ENCODE results near the gene VMAC. TPM values are rescaled to one million over a fixed set of nuclear protein-coding genes. Genes with fewer than 3 reads are reported as not detected.
A peak's percentile ranks its signal among the peaks of the same experiment; 100 is the strongest.
"Not testable (repeated sequence)": the region's sequence is repeated elsewhere in the genome, so short reads cannot be mapped to it uniquely, and the experiment has no call there.

VMAC gene
- total RNA-seq, 1 donor from 2014 or later: 7.1 TPM

GRCh38 chr19:5864725-5865486, 39.8 kb upstream of the VMAC start:
- Mint-ChIP-seq H3K4me3 (no peak overlapping the region), H3K9me3 (no peaks in the 10 kb centered on the region), H3K4me1 (ENCODE audit: unreplicated experiment) (peaks cover 7% of the 10 kb centered on the region), H3K36me3 (no peaks in the 10 kb centered on the region), H3K27me3 (no peaks in the 10 kb centered on the region), H3K27ac (no peak overlapping the region)
- no peak for DNase-seq (ENCODE audit: extremely low spot score, unreplicated experiment)
- TF ChIP-seq, protein P1, sequence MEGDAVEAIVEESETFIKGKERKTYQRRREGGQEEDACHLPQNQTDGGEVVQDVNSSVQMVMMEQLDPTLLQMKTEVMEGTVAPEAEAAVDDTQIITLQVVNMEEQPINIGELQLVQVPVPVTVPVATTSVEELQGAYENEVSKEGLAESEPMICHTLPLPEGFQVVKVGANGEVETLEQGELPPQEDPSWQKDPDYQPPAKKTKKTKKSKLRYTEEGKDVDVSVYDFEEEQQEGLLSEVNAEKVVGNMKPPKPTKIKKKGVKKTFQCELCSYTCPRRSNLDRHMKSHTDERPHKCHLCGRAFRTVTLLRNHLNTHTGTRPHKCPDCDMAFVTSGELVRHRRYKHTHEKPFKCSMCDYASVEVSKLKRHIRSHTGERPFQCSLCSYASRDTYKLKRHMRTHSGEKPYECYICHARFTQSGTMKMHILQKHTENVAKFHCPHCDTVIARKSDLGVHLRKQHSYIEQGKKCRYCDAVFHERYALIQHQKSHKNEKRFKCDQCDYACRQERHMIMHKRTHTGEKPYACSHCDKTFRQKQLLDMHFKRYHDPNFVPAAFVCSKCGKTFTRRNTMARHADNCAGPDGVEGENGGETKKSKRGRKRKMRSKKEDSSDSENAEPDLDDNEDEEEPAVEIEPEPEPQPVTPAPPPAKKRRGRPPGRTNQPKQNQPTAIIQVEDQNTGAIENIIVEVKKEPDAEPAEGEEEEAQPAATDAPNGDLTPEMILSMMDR (conservative IDR thresholded peaks at IDR 0.05): peak; percentile 56

GRCh38 chr19:5865772-5866171, 38.9 kb upstream of the VMAC start:
- no peaks in the 10 kb centered on the region for H3K36me3 Mint-ChIP-seq
- H3K9me3 Mint-ChIP-seq: no peaks in the 10 kb centered on the region
- peaks cover 7% of the 10 kb centered on the region for H3K4me1 Mint-ChIP-seq (ENCODE audit: unreplicated experiment)
- no peaks in the 10 kb centered on the region for H3K27me3 Mint-ChIP-seq
- no peak for DNase-seq (ENCODE audit: extremely low spot score, unreplicated experiment)
- TF ChIP-seq, protein P1 (conservative IDR thresholded peaks at IDR 0.05): no peak
- no peak overlapping the region for H3K27ac Mint-ChIP-seq
- no peak overlapping the region for H3K4me3 Mint-ChIP-seq

GRCh38 chr19:5867201-5868136, 37.2 kb upstream of the VMAC start:
- H3K4me1 Mint-ChIP-seq (ENCODE audit: unreplicated experiment): peaks cover 7% of the 10 kb centered on the region
- no peaks in the 10 kb centered on the region for H3K36me3 Mint-ChIP-seq
- no peak overlapping the region for H3K27ac Mint-ChIP-seq
- H3K4me3 Mint-ChIP-seq: no peak overlapping the region
- DNase-seq (ENCODE audit: extremely low spot score, unreplicated experiment): no peak
- H3K27me3 Mint-ChIP-seq: no peaks in the 10 kb centered on the region
- no peaks in the 10 kb centered on the region for H3K9me3 Mint-ChIP-seq
- TF ChIP-seq, protein P1 (conservative IDR thresholded peaks at IDR 0.05): no peak

DNA sequence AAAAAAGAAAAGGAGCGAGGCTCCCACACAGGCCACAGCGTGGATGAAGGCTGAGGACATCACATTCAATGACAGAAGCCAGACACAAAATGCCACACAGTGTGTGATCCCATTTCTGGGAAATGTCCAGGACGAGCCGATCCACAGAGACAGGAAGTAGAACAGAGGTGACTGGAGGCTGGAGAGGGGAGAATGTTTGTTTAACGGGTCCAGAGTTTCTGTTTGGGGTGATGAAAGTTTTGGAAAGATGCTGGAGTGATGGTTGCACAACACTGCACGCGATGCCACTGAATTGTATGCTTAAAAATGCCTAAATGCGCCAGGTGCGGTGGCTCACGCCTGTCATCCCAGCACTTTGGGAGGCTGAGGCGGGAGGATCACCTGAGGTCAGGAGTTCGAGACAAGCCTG, 33.7 kb upstream of the VMAC start:
- peaks cover 7% of the 10 kb centered on the region for H3K4me1 Mint-ChIP-seq (ENCODE audit: unreplicated experiment)
- no peak overlapping the region for H3K4me3 Mint-ChIP-seq
- no peak overlapping the region for H3K27ac Mint-ChIP-seq
- TF ChIP-seq, protein P1 (conservative IDR thresholded peaks at IDR 0.05): no peak
- H3K27me3 Mint-ChIP-seq: no peaks in the 10 kb centered on the region
- no peaks in the 10 kb centered on the region for H3K9me3 Mint-ChIP-seq
- no peak for DNase-seq (ENCODE audit: extremely low spot score, unreplicated experiment)
- no peaks in the 10 kb centered on the region for H3K36me3 Mint-ChIP-seq

- Mint-ChIP-seq H3K27ac (no peak overlapping the region), H3K27me3 (no peaks in the 10 kb centered on the region), H3K4me3 (no peak overlapping the region), H3K36me3 (no peaks in the 10 kb centered on the region), H3K4me1 (ENCODE audit: unreplicated experiment) (peaks cover 5% of the 10 kb centered on the region), H3K9me3 (no peaks in the 10 kb centered on the region)
- DNase-seq (ENCODE audit: extremely low spot score, unreplicated experiment): no peak
- TF ChIP-seq, protein P1 (conservative IDR thresholded peaks at IDR 0.05): no peak
These were observed 31.0 kb upstream of the VMAC start for GRCh38 chr19:5873617-5874199.

- H3K4me1 Mint-ChIP-seq (ENCODE audit: unreplicated experiment); H3K36me3 Mint-ChIP-seq; H3K27me3 Mint-ChIP-seq; DNase-seq (ENCODE audit: extremely low spot score, unreplicated experiment); H3K27ac Mint-ChIP-seq; H3K9me3 Mint-ChIP-seq; H3K4me3 Mint-ChIP-seq: not testable (repeated sequence)
These were observed 30.2 kb upstream of the VMAC start for GRCh38 chr19:5874496-5874895.
